ENCODE data around the gene SEPTIN2. TPM values are rescaled to one million over a fixed set of nuclear protein-coding genes. Genes with fewer than 3 reads are reported as not detected.

Gene SEPTIN2
- total RNA-seq, 1 donor from 2014 or later, result 264 TPM

- Histone ChIP-seq H3K36me3 (no peaks in the 10 kb centered on the region), H3K27ac (no peak overlapping the region), H3K4me1 (peaks cover 18% of the 10 kb centered on the region), H3K27me3 (no peaks in the 10 kb centered on the region), H3K9me3 (no peaks in the 10 kb centered on the region), H3K4me3 (no peak overlapping the region)
- no peak for TF ChIP-seq CTCF (IDR thresholded peaks at IDR 0.05)
- intact Hi-C loops (cut with DNase I), result no loop called here
- ATAC-seq (no peak), DNase-seq (no peak)
Measured at GRCh38 chr2:241310917-241311566, 4.7 kb upstream of the SEPTIN2 start.

DNA sequence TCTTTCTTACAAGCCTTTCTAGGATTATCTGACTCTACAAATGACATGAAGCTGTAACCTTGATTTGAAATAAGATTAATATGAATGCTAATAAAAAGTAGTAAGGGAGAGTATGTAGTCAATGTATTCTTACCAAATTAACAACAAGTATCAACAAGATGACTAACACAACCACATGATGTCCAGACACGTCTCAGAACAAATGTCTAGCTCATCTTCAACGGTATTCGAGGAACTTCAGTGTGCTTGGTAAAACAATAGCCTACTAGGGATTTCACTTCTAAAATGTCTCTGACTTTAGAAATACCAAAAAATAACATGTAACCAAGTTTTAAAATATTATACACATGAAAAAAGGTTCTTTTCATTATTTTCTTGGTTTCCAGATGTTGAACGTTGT, 3.6 kb upstream of the SEPTIN2 start:
- no peak for TF ChIP-seq CTCF (IDR thresholded peaks at IDR 0.05)
- Histone ChIP-seq H3K27ac (no peak overlapping the region), H3K27me3 (no peaks in the 10 kb centered on the region), H3K36me3 (no peaks in the 10 kb centered on the region), H3K4me1 (peaks cover 22% of the 10 kb centered on the region), H3K9me3 (no peaks in the 10 kb centered on the region), H3K4me3 (no peak overlapping the region)
- no peak for ATAC-seq
- intact Hi-C loops (cut with DNase I), result no loop called here
- no peak for DNase-seq

- H3K36me3 ChIP-seq, result no peaks in the 10 kb centered on the region
- H3K27ac ChIP-seq, result peak overlapping the region; percentile 99
- ATAC-seq, result no peak
- DNase-seq, result no peak
- intact Hi-C loops (cut with DNase I), result no loop called here
- H3K4me3 ChIP-seq, result peak overlapping the region; percentile 84
- no peaks in the 10 kb centered on the region for H3K9me3 ChIP-seq
- no peak for TF ChIP-seq CTCF (IDR thresholded peaks at IDR 0.05)
- no peaks in the 10 kb centered on the region for H3K27me3 ChIP-seq
- peaks cover 37% of the 10 kb centered on the region for H3K4me1 ChIP-seq
Measured at GRCh38 chr2:241313543-241314095, 2.1 kb upstream of the SEPTIN2 start.

GRCh38 chr2:241314226-241315092, 1.3 kb upstream of the SEPTIN2 start:
- no peaks in the 10 kb centered on the region for H3K9me3 ChIP-seq
- intact Hi-C loops (cut with DNase I), result no loop called here
- DNase-seq, result no peak
- H3K27me3 ChIP-seq, result no peaks in the 10 kb centered on the region
- ATAC-seq, result no peak
- H3K4me1 ChIP-seq, result peaks cover 45% of the 10 kb centered on the region
- H3K27ac ChIP-seq, result peak overlapping the region; percentile 99
- H3K4me3 ChIP-seq, result peak overlapping the region; percentile 84
- no peaks in the 10 kb centered on the region for H3K36me3 ChIP-seq
- no peak for TF ChIP-seq CTCF (IDR thresholded peaks at IDR 0.05)

DNA sequence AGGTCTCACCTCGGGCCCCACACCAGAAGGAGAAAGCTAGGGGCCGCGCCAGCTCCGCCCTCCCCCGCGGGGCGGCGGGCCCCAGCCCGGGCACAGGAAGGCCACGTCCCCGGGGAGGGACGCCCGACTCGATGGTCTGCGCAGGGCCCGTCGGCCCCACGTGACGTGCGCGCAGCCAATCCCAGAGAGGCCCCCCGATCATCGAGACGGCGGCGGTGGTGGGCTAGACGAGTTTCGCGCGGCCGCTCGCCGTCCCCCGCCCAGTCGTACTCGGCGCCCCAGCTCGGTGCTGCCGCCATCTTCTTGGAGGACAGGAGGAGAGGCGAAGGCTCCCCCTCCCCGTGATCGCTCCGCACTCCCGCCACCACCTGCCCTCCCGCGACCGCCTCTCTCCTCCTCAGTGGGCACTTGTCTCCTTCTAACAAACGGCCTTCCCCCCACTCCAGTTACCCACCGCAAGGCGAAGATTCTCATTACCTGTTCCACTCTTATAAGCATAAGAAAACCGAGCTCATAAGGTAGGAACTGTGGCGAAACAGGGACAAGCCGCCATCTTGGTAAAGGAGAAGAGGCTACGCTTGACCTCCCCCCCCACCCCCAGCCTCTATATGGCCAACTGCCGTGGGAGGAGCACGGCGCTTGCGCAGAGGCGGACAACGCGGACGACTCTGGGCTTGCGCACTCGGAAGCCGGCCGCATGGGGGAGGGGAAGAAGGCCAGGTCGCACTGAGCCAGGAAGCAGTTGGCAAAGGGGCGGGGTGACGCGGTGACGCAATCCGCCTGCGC, 439 bp upstream of the SEPTIN2 start, which contains the start of gene HDLBP:
Gene HDLBP (minus strand): TSS at position 580 of the 786 bp plus-strand sequence. CDS start 48,803 bp downstream, outside the sequence.
- H3K4me3 ChIP-seq, result peak within 1 kb of the TSS; percentile 84
- no peaks in the 10 kb centered on the region for H3K36me3 ChIP-seq
- H3K27ac ChIP-seq, result peak within 1 kb of the TSS; percentile 99
- intact Hi-C loops (cut with DNase I), result no loop called here
- peak; percentile 36 for TF ChIP-seq CTCF (IDR thresholded peaks at IDR 0.05)
- no peaks in the 10 kb centered on the region for H3K9me3 ChIP-seq
- peaks cover 48% of the 10 kb centered on the region for H3K4me1 ChIP-seq
- H3K27me3 ChIP-seq, result no peaks in the 10 kb centered on the region
- DNase-seq (peak; percentile 100), ATAC-seq (peak; percentile 93)

Data from upper lobe of right lung (tissue), 1 donor.